Upper lobe of left lung (tissue), 6 donors: Measurements from ENCODE around the gene CFAP97. TPM values are rescaled to one million over a fixed set of nuclear protein-coding genes. Genes with fewer than 3 reads are reported as not detected.
"Not testable (repeated sequence)": the region's sequence is repeated elsewhere in the genome, so short reads cannot be mapped to it uniquely, and the experiment has no call there.

Experiments
- ATAC-seq, 2 donors: fragments of 200-7000 bp; cut with Tn5 transposase; one replicate each; pipeline ENCODE4 v1.9.1; 2022; ENCODE audit warnings: mild to moderate bottlenecking in 2 of 2, moderate library complexity in 2 of 2; ENCODE audit not compliant: low FRiP score in 2 of 2
- DNase-seq, 2 donors: peaks; one replicate each; pipeline ENCODE4 v3.0.0-alpha.2; 2019 to 2020
- H3K27ac ChIP-seq, 4 donors: fragments of 200-600 bp; sonication (generic); one replicate each; pipeline ENCODE4 v1.5.1; 2016 to 2019
- H3K27me3 ChIP-seq, 4 donors: fragments of 200-600 bp; sonication (generic); one replicate each; pipeline ENCODE4 v1.5.1; 2017 to 2019
- H3K36me3 ChIP-seq, 4 donors: fragments of 200-600 bp; sonication (generic); one replicate each; pipeline ENCODE4 v1.5.1; 2016 to 2019
- H3K4me1 ChIP-seq, 4 donors: fragments of 200-600 bp; sonication (generic); one replicate each; pipeline ENCODE4 v1.5.1; 2018 to 2019
- H3K4me3 ChIP-seq, 4 donors: fragments of 200-600 bp; sonication (generic); one replicate each; pipeline ENCODE4 v1.5.1; 2017 to 2019; ENCODE audit warnings: mild to moderate bottlenecking in 2 of 4, moderate library complexity in 1 of 4
- H3K9me3 ChIP-seq, 4 donors: fragments of 200-600 bp; sonication (generic); one replicate each; pipeline ENCODE4 v1.5.1; 2018 to 2019
- CTCF ChIP-seq, 6 experiments: fragments of 450-650 bp in 4 of 6; fragments of 200-600 bp in 2 of 6; sonication (generic) in 2 of 6; IDR thresholded peaks; one replicate each; pipeline ENCODE4 v1.5.1; 2016 to 2019; ENCODE audit warnings: antibody characterized with exemption in 6 of 6
- EP300 ChIP-seq, 4 donors: sonication (generic); formaldehyde crosslinking; IDR thresholded peaks; one replicate each; pipeline ENCODE4 v1.5.1; 2017; ENCODE audit warnings: antibody characterized with exemption in 4 of 4, control low read depth in 2 of 4
- POLR2A ChIP-seq, 4 donors: fragments of 450-650 bp; IDR thresholded peaks; one replicate each; pipeline ENCODE4 v1.5.1; 2016 to 2017; ENCODE audit warnings: antibody characterized with exemption in 4 of 4, mild to moderate bottlenecking in 2 of 4
- POLR2AphosphoS5 ChIP-seq, 2 donors: sonication (generic); formaldehyde crosslinking; IDR thresholded peaks; one replicate each; pipeline ENCODE4 v1.5.1; 2017; ENCODE audit warnings: antibody characterized with exemption in 2 of 2
- WGBS, 2 donors: methylation state at CpG; one replicate each; pipeline ENCODE4 v1.1.5; 2017 to 2018; 5-methylcytosine and 5-hydroxymethylcytosine counted together
- total RNA-seq, 6 donors: library from RNA; depleted of rRNA in 4 of 6; stranded (reverse); fragments of >200 nt in 4 of 6; gene quantifications; one replicate each; pipeline versions ENCODE4 v1.1.0 to v1.2.1, GENCODE V29; 2016 to 2021
- donor health status: DM: no; HTN: no; CAD: no; lungs with moderate emphysema.
- donor health status: DM: no; HTN: yes; CAD: no; lungs with severe emphysema.

The CFAP97 gene
- total RNA-seq, 6 donors from 2014 or later: 12.3 to 42.9 (median 24.0) TPM

DNA sequence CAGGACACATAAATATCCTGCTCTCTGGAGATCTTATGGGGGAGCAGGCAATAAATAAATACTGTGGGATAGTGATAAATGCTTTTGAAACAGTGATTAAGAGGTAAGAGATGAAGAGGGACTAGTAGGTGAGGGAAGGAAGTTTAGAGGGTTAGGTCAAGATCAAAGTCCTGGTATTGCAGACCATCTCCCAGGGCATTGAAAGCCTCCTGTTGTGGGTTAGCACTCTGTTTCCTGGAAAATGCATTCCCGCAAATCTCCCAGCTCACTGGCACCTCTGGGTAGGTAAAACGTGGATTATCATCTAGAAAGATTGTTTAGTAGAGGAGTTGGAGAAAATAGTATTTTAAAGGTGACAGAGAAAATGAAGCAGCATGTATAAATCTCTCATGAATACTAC, 7.8 kb upstream of the CFAP97 start:
- TF ChIP-seq CTCF (IDR thresholded peaks at IDR 0.05) (no peak), EP300 (IDR thresholded peaks at IDR 0.05) (no peak), POLR2AphosphoS5 (IDR thresholded peaks at IDR 0.05) (no peak), POLR2A (IDR thresholded peaks at IDR 0.05) (no peak)
- no peaks in the 10 kb centered on the region for H3K9me3 ChIP-seq
- peaks cover 0 to 3% (median 0%) of the 10 kb centered on the region in 4 donors for H3K27me3 ChIP-seq
- peaks cover 7 to 14% (median 10%) of the 10 kb centered on the region in 4 donors for H3K4me1 ChIP-seq
- ATAC-seq (no peak), DNase-seq (no peak)
- no peaks in the 10 kb centered on the region for H3K36me3 ChIP-seq
- 51 to 56% methylated on average over 2 of the region's 2 CpGs for WGBS, 2 donors
- H3K4me3 ChIP-seq: peak overlapping the region in 3 of 4 donors; percentile 75 to 89 (median 86)
- peak overlapping the region in 1 of 4 donors; percentile 87 for H3K27ac ChIP-seq

DNA sequence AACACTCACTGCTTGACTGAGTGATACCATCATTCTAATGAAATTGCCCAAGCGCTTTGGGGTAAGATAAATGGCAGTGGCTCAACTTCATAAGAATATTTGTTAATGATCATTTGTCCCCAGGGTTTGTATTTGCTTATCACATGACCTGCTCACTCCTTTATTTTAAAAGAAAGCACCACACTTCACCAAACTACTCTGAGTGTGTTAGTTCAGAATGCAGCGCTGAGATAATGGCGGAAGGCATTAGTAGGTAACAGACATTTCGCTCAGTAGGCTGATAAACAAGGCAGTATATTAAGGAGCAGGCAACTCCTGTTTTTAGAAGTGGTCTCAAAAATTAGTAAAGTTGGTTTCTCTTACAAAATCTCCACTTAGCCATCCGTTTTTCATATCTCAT, 7.2 kb upstream of the CFAP97 start:
- TF ChIP-seq POLR2AphosphoS5 (IDR thresholded peaks at IDR 0.05) (no peak), CTCF (IDR thresholded peaks at IDR 0.05) (no peak), EP300 (IDR thresholded peaks at IDR 0.05) (no peak), POLR2A (IDR thresholded peaks at IDR 0.05) (no peak)
- ATAC-seq: no peak
- WGBS, 2 donors: 51 to 66% methylated on average over 5 of the region's 5 CpGs
- Histone ChIP-seq H3K9me3 (no peaks in the 10 kb centered on the region), H3K4me3 (peak overlapping the region; percentile 34 to 89 (median 80)), H3K36me3 (no peaks in the 10 kb centered on the region), H3K4me1 (peaks cover 7 to 14% (median 10%) of the 10 kb centered on the region in 4 donors), H3K27me3 (peaks cover 0 to 3% (median 0%) of the 10 kb centered on the region in 4 donors), H3K27ac (peak overlapping the region in 3 of 4 donors; percentile 87 to 94 (median 87))
- no peak for DNase-seq

GRCh38 chr4:185210102-185210981, 6.5 kb upstream of the CFAP97 start:
- TF ChIP-seq POLR2A (IDR thresholded peaks at IDR 0.05) (peak in 2 of 4 donors; percentile 28 to 49), EP300 (IDR thresholded peaks at IDR 0.05) (no peak), POLR2AphosphoS5 (IDR thresholded peaks at IDR 0.05) (peak in 1 of 2 donors; percentile 41)
- no peaks in the 10 kb centered on the region for H3K36me3 ChIP-seq
- peak; percentile 22 to 92 for DNase-seq

DNA sequence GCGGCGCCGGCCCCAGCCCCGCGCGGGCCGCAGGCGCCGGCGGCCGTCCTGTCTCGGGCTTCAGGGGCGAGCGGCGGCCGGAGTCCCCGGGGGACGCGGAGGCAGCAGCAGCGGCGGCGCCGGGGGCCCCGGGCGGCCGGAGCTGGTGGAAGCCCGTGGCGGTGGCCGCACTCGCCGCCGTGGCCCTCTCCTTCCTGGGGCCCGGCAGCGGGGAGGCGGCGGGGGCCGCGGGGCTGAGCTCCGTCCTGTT, 6.0 kb upstream of the CFAP97 start:
- Histone ChIP-seq H3K27ac (peak overlapping the region; percentile 79 to 94 (median 87)), H3K4me1 (peaks cover 9 to 17% (median 12%) of the 10 kb centered on the region in 4 donors), H3K4me3 (peak overlapping the region; percentile 34 to 89 (median 80))
- ATAC-seq: peak in 1 of 2 donors; percentile 25
- DNase-seq, H3K27me3 ChIP-seq, H3K36me3 ChIP-seq, H3K9me3 ChIP-seq: not testable (repeated sequence)
- peak in 1 of 6 experiments; percentile 3 for TF ChIP-seq CTCF (IDR thresholded peaks at IDR 0.05)
- 0% methylated on average over 4 of the region's 39 CpGs; no CpG with 5 or more reads in 1 of the 2 donors for WGBS, 2 donors

More at GRCh38 chr4:185210102-185210981, 6.5 kb upstream of the CFAP97 start:
- ATAC-seq: peak; percentile 47 to 66
- peak overlapping the region; percentile 79 to 94 (median 87) for H3K27ac ChIP-seq
- H3K4me1 ChIP-seq: peaks cover 7 to 14% (median 10%) of the 10 kb centered on the region in 4 donors
- peaks cover 0 to 3% (median 0%) of the 10 kb centered on the region in 4 donors for H3K27me3 ChIP-seq
- H3K4me3 ChIP-seq: peak overlapping the region; percentile 34 to 89 (median 80)
- no peaks in the 10 kb centered on the region for H3K9me3 ChIP-seq
- 2 to 7% methylated on average over 11 to 49 of the region's 84 CpGs for WGBS, 2 donors

GRCh38 chr4:185209031-185209851, 5.4 kb upstream of the CFAP97 start, which contains the start of gene SNX25:
TSS of gene SNX25 (plus strand) at chr4:185209598. CDS start at chr4:185209827, 229 bp downstream.
- no peaks in the 10 kb centered on the region for H3K9me3 ChIP-seq
- 1 to 2% methylated on average over 26 to 29 of the region's 72 CpGs for WGBS, 2 donors
- peaks cover 0 to 3% (median 0%) of the 10 kb centered on the region in 4 donors for H3K27me3 ChIP-seq
- peak within 1 kb of the TSS; percentile 79 to 94 (median 87) for H3K27ac ChIP-seq
- H3K4me3 ChIP-seq: peak within 1 kb of the TSS; percentile 34 to 89 (median 80)
- TF ChIP-seq POLR2AphosphoS5 (IDR thresholded peaks at IDR 0.05) (peak; percentile 33 to 85), EP300 (IDR thresholded peaks at IDR 0.05) (peak in 1 of 4 donors; percentile 18), POLR2A (IDR thresholded peaks at IDR 0.05) (peak in 3 of 4 donors; percentile 87 to 95 (median 94)), CTCF (IDR thresholded peaks at IDR 0.05) (peak in 5 of 6 experiments; percentile 33 to 58 (median 35))
- peaks cover 14 to 21% (median 17%) of the 10 kb centered on the region in 4 donors for H3K4me1 ChIP-seq
- ATAC-seq: peak; percentile 95 to 97
- no peaks in the 10 kb centered on the region for H3K36me3 ChIP-seq
- DNase-seq: peak; percentile 93 to 99
